ENCODE results near the gene SEMG2. TPM values are rescaled to one million over a fixed set of nuclear protein-coding genes. Genes with fewer than 3 reads are reported as not detected.

Gene SEMG2
- total RNA-seq, 1 experiment from 2014 or later: not detected

DNA sequence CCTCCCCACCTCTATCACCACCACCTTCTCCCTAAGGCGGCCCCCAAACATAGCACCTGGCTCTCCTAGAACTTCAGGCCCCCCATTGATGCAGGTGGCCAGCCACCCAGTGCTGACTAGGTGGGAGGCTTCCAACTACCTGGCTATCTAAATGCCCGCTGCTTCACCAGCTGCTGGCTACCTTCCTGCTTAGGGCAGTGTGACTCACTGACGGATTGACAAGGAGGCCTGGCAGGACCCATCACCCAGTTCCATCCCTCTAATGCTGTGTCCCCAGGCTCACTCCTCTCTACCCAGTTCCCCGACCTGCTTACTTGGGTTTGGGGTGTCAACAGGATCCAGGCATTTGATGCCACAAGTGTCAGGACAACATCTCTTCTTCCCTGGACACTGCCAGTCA is 32.1 kb downstream of the SEMG2 start:
- H3K4me3 ChIP-seq (replicated peaks in 1 of 2; ENCODE audit: low read depth in 1 of 2, low read length in 2 of 2): no peak overlapping the region
- no peak overlapping the region for H3K4me2 ChIP-seq (ENCODE audit: low read length)
- no peaks in the 10 kb centered on the region for H3K79me2 ChIP-seq (ENCODE audit: insufficient read depth, low read length)
- no peak for TF ChIP-seq YY1 (IDR thresholded peaks at IDR 0.05; ENCODE audit: extremely low read depth, insufficient replicate concordance, low read depth, low read length)
- TF ChIP-seq EZH2phosphoT487 (IDR thresholded peaks at IDR 0.05; ENCODE audit: borderline replicate concordance): no peak
- no peak for TF ChIP-seq JUND (IDR thresholded peaks at IDR 0.05)
- TF ChIP-seq FOSL1 (IDR thresholded peaks at IDR 0.05; ENCODE audit: low read depth): no peak
- no peak for TF ChIP-seq POLR2AphosphoS5 (IDR thresholded peaks at IDR 0.05; ENCODE audit: low read depth, low read length)
- no peak for TF ChIP-seq EGR1 (IDR thresholded peaks at IDR 0.05; ENCODE audit: low read depth)
- no peak for TF ChIP-seq CTCF (IDR thresholded peaks at IDR 0.05 in 2 of 3, conservative IDR thresholded peaks at IDR 0.05 in 1 of 3; ENCODE audit: borderline replicate concordance in 1 of 3, insufficient read depth in 1 of 3, low read depth in 2 of 3, low read length in 2 of 3)
- TF ChIP-seq CBX3 (IDR thresholded peaks at IDR 0.05; ENCODE audit: low read depth): no peak
- TF ChIP-seq TCF7L2 (IDR thresholded peaks at IDR 0.05; ENCODE audit: borderline replicate concordance, extremely low read depth, insufficient read depth, insufficient read length): no peak
- TF ChIP-seq ZNF274 (IDR thresholded peaks at IDR 0.05; ENCODE audit: low read depth, low read length): no peak
- TF ChIP-seq SRF (IDR thresholded peaks at IDR 0.05; ENCODE audit: low read depth): no peak
- TF ChIP-seq SP1 (IDR thresholded peaks at IDR 0.05; ENCODE audit: low read depth): no peak
- no peak for TF ChIP-seq ZBTB33 (IDR thresholded peaks at IDR 0.05; ENCODE audit: extremely low read depth, insufficient replicate concordance, low read length)
- TF ChIP-seq CEBPB (IDR thresholded peaks at IDR 0.05; ENCODE audit: low read depth): no peak
- no peak for TF ChIP-seq MAX (IDR thresholded peaks at IDR 0.05)
- peaks cover 11% of the 10 kb centered on the region for H3K27me3 ChIP-seq (ENCODE audit: insufficient read depth, low read length)
- peaks cover 10 to 11% of the 10 kb centered on the region in 2 experiments; a peak in 2 of 4 replicates for H3K4me1 ChIP-seq (ENCODE audit: control insufficient read depth in 1 of 2, insufficient read depth in 2 of 2, low read length in 2 of 2)
- intact Hi-C loops (cut with micrococcal nuclease): no loop called here
- H3K27ac ChIP-seq (ENCODE audit: low read depth, low read length): no peak overlapping the region
- DNase-seq (ENCODE audit: low read depth, low spot score): no peak
- POLR2A ChIA-PET: interaction anchor here (0.6 kb wide), 1 partner anchor 85 kb away, joined by 3 read pairs; no protein-coding TSS in a partner anchor
- H3K9me2 ChIP-seq (ENCODE audit: insufficient read depth): no peaks in the 10 kb centered on the region
- no peaks in the 10 kb centered on the region for H4K20me1 ChIP-seq (ENCODE audit: insufficient read depth)
- RAD21 ChIA-PET (ENCODE audit: low non-redundant PET in 1 of 2, low total read pairs in 2 of 2, uncharacterized antibody in 2 of 2, unreplicated experiment in 2 of 2): no interaction called here
- H2AFZ ChIP-seq (ENCODE audit: low read depth, low read length, poor library complexity, severe bottlenecking): no peak overlapping the region
- H3K9me3 ChIP-seq (ENCODE audit: control insufficient read depth in 1 of 2, insufficient read depth in 1 of 2, low read depth in 1 of 2, low read length in 2 of 2): no peaks in the 10 kb centered on the region
- H3K9ac ChIP-seq (ENCODE audit: low read length): no peak overlapping the region
- no peak for ATAC-seq
- CTCF ChIA-PET: interaction anchor here (1.0 to 1.8 kb wide), 2 partner anchors 38 to 41 kb away, joined by 3 to 4 read pairs; no protein-coding TSS in a partner anchor
- H3K36me3 ChIP-seq (ENCODE audit: control insufficient read depth in 1 of 2, insufficient read depth in 2 of 2, low read length in 2 of 2): no peaks in the 10 kb centered on the region
- BruUV-seq (replicated peaks): no TSS peak
